Body of pancreas (tissue), 4 donors: ENCODE results near the gene ANO10. TPM values are rescaled to one million over a fixed set of nuclear protein-coding genes. Genes with fewer than 3 reads are reported as not detected.

Source experiments
- ATAC-seq: fragments of 150-250 bp; one replicate; pipeline ENCODE4 v1.9.1; 2016
- DNase-seq, 4 donors: peaks; one replicate each; pipeline ENCODE4 v3.0.0-alpha.2; 2019
- H3K27ac ChIP-seq, 4 donors: fragments of 200-600 bp; sonication (generic); 1 replicate in 3 of 4; 2 replicates in 1 of 4; pipeline versions ENCODE4 v1.5.1 to v1.6.1; 2016 to 2019; ENCODE audit warnings: mild to moderate bottlenecking in 1 of 4, mixed read lengths in 1 of 4, moderate library complexity in 1 of 4
- H3K27me3 ChIP-seq, 2 donors: fragments of 200-600 bp; sonication (generic); one replicate each; pipeline ENCODE4 v1.6.0; 2016; ENCODE audit warnings: mild to moderate bottlenecking in 1 of 2
- H3K36me3 ChIP-seq, 2 donors: fragments of 200-600 bp; sonication (generic); replicated peaks in 1 of 2; 2 replicates each; pipeline ENCODE4 v1.5.1; 2016; ENCODE audit warnings: low read depth in 2 of 2; ENCODE audit not compliant: insufficient read depth in 1 of 2
- H3K4me1 ChIP-seq: fragments of 200-600 bp; sonication (generic); one replicate; pipeline ENCODE4 v1.6.0; 2016
- H3K4me3 ChIP-seq, 2 donors: fragments of 200-600 bp; sonication (generic); 1 replicate in 1 of 2; 2 replicates in 1 of 2; pipeline ENCODE4 v1.5.1; 2016 to 2019
- H3K9me3 ChIP-seq, 3 donors: fragments of 200-600 bp; sonication (generic); 1 replicate in 2 of 3; 2 replicates in 1 of 3; pipeline ENCODE4 v1.5.1; 2016
- CTCF ChIP-seq, 7 experiments: fragments of 450-650 bp in 4 of 7; fragments of 200-600 bp in 3 of 7; sonication (generic) in 3 of 7; IDR thresholded peaks; one replicate each; pipeline ENCODE4 v1.5.1; 2016 to 2019; ENCODE audit warnings: antibody characterized with exemption in 7 of 7
- POLR2A ChIP-seq, 3 donors: fragments of 450-650 bp; IDR thresholded peaks; one replicate each; pipeline ENCODE4 v1.6.1; 2016; ENCODE audit warnings: antibody characterized with exemption in 3 of 3, mild to moderate bottlenecking in 2 of 3
- WGBS, 2 donors: methylation state at CpG; one replicate each; pipeline ENCODE4 v1.1.5; 2017; 5-methylcytosine and 5-hydroxymethylcytosine counted together
- intact Hi-C: fragments of 100-400 bp; cut with DNase I; formaldehyde crosslinking; loops from one replicate; pipeline ENCODE4 v1.15.1; 2023
- total RNA-seq, 2 donors: library from RNA; depleted of rRNA; stranded (reverse); fragments of >200 nt; gene quantifications; one replicate each; pipeline ENCODE4 v1.1.0, GENCODE V29; 2016

Gene ANO10
- total RNA-seq, 2 donors from 2014 or later, result 14.3 to 16.2 TPM

DNA sequence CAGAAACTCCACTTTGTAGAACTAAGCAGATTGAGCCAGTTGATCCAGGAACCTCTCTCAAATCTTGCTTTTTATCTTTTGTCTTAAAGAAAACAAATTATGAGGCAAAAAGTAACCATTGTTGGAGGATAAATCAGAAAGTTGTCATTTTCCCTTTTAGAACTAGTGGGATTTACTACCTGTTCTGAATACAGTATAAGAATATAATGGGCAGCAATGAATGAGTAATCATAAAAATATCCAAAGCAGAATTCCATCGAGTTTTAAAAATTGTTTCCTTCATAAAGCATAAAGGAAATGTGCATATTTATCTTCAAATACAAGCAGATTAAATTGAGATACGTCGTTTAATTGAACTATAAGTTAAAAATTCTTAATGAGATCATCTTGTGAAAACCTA, 15.9 kb upstream of the ANO10 start:
- Histone ChIP-seq H3K4me3 (no peak overlapping the region), H3K4me1 (no peaks in the 10 kb centered on the region), H3K27me3 (no peaks in the 10 kb centered on the region), H3K9me3 (no peaks in the 10 kb centered on the region), H3K27ac (no peak overlapping the region), H3K36me3 (no peaks in the 10 kb centered on the region)
- 51 to 58% methylated on average over 3 of the region's 3 CpGs for WGBS, 2 donors
- ATAC-seq (no peak), DNase-seq (no peak)
- no peak for TF ChIP-seq CTCF (IDR thresholded peaks at IDR 0.05)
- intact Hi-C loops, result no loop called here

- DNase-seq (no peak), ATAC-seq (no peak)
- Histone ChIP-seq H3K4me3 (no peak overlapping the region), H3K9me3 (no peaks in the 10 kb centered on the region), H3K4me1 (no peaks in the 10 kb centered on the region), H3K27me3 (no peaks in the 10 kb centered on the region), H3K27ac (no peak overlapping the region), H3K36me3 (no peaks in the 10 kb centered on the region)
- WGBS, 2 donors, result 72 to 77% methylated on average over 7 of the region's 7 CpGs
- intact Hi-C loops, result no loop called here
- TF ChIP-seq POLR2A (IDR thresholded peaks at IDR 0.05) (no peak), CTCF (IDR thresholded peaks at IDR 0.05) (no peak)
These were observed 11.2 kb upstream of the ANO10 start for GRCh38 chr3:43632986-43633385.

DNA sequence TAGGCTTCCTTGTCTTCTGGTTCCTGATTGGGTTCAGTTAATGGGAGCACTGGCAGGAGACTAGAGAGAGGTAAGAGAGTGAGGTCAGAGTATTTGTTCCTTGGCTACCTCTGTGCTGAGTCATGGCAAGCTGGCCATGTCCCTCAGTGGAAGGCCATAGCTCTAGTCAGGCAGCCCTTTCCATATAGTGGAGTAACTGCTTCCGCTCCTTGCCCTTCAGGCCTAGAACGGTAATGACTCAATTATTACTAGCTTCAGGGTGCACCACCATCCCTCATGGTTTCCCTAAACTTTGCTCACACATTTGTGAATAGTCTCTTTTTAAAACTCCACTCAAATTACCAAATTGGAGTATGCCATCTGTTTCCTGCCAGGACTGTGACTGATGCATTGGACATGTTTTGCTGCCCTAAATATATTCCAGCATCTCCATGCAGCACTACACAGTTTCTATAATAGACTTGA, 10.5 kb upstream of the ANO10 start:
- no peak for TF ChIP-seq POLR2A (IDR thresholded peaks at IDR 0.05)
- no peak for TF ChIP-seq CTCF (IDR thresholded peaks at IDR 0.05)
- no peak for DNase-seq
- ATAC-seq, result no peak
- WGBS, 2 donors, result 91 to 100% methylated on average over 2 of the region's 2 CpGs
- no peaks in the 10 kb centered on the region for H3K4me1 ChIP-seq
- intact Hi-C loops, result no loop called here
- H3K27me3 ChIP-seq, result no peaks in the 10 kb centered on the region
- H3K4me3 ChIP-seq, result no peak overlapping the region
- no peak overlapping the region for H3K27ac ChIP-seq
- no peaks in the 10 kb centered on the region for H3K9me3 ChIP-seq
- no peaks in the 10 kb centered on the region for H3K36me3 ChIP-seq

GRCh38 chr3:43629741-43630140, 7.9 kb upstream of the ANO10 start:
- Histone ChIP-seq H3K36me3 (no peaks in the 10 kb centered on the region), H3K4me3 (no peak overlapping the region), H3K9me3 (no peaks in the 10 kb centered on the region), H3K4me1 (no peaks in the 10 kb centered on the region), H3K27ac (no peak overlapping the region), H3K27me3 (no peaks in the 10 kb centered on the region)
- WGBS, 2 donors, result 96 to 97% methylated on average over 1 of the region's 1 CpG
- DNase-seq (no peak), ATAC-seq (no peak)
- TF ChIP-seq POLR2A (IDR thresholded peaks at IDR 0.05) (no peak), CTCF (IDR thresholded peaks at IDR 0.05) (no peak)
- intact Hi-C loops, result no loop called here

DNA sequence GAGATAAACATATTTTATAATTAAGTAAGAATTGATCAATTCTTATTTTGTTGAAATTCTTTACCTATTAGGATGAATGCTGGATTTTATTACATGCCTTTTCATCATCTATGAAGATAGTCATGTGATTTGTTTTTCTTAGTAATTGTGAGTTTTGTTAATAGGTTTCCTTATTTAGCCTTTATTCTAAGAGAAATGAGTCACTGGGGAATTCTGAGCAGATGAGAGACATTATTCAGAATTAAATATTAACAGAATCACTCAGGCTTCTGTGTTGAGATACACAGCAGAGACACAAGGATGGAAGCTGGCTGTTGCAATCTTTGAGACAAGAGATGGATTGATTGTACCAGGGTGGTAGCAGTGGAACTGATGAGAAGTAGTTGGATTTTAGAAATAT, 7.4 kb upstream of the ANO10 start:
- Histone ChIP-seq H3K9me3 (no peaks in the 10 kb centered on the region), H3K4me3 (no peak overlapping the region), H3K27me3 (no peaks in the 10 kb centered on the region), H3K4me1 (no peaks in the 10 kb centered on the region), H3K36me3 (no peaks in the 10 kb centered on the region), H3K27ac (no peak overlapping the region)
- DNase-seq (no peak), ATAC-seq (no peak)
- TF ChIP-seq POLR2A (IDR thresholded peaks at IDR 0.05) (no peak), CTCF (IDR thresholded peaks at IDR 0.05) (no peak)
- intact Hi-C loops, result no loop called here
